Right lobe of liver (tissue), 4 donors: ENCODE results near the gene LARP6.
"Not testable (repeated sequence)": the region's sequence is repeated elsewhere in the genome, so short reads cannot be mapped to it uniquely, and the experiment has no call there.

Experiments
- CTCF ChIP-seq, 4 donors: fragments of 200-600 bp in 3 of 4; fragments of 450-650 bp in 1 of 4; IDR thresholded peaks; one replicate each; pipeline versions ENCODE4 v1.5.1 to v1.8.0; 2016 to 2022; ENCODE audit warnings: antibody characterized with exemption in 4 of 4, mild to moderate bottlenecking in 2 of 4
- POLR2A ChIP-seq: fragments of 450-650 bp; IDR thresholded peaks from one replicate; pipeline ENCODE4 v1.6.1; 2017; ENCODE audit warnings: antibody characterized with exemption, mild to moderate bottlenecking
- donor health status: DM: no; HTN: no; CAD: no.
- donor health status: DM: no; HTN: no; CAD: no.
- donor health status: DM: no; HTN: yes; CAD: no.

DNA sequence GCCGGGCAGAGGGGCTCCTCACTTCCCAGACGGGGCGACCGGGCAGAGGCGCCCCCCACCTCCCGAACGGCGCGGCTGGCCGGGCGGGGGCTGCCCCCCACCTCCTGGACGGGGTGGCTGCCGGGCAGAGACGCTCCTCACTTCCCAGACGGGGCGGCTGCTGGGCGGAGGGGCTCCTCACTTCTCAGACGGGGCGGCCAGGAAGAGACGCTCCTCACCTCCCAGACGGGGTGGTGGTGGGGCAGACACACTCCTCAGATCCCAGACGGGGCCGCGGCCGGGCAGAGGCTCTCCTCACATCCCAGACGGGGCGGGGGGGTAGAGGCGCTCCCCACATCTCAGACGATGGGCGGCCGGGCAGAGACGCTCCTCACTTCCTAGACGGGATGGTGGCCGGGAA is 17.5 kb upstream of the LARP6 start:
- not testable (repeated sequence) for TF ChIP-seq CTCF (IDR thresholded peaks at IDR 0.05); POLR2A
